Activated effector memory CD4-positive, alpha-beta T cell treated with Interleukin-2 at 50 U/mL for 16 hours (primary cell): ENCODE results near the gene CTNND2.
"Not testable (repeated sequence)": the region's sequence is repeated elsewhere in the genome, so short reads cannot be mapped to it uniquely, and the experiment has no call there.

ENCODE experiments used
- DNase-seq: peaks from one replicate; pipeline ENCODE4 v3.0.0-alpha.2; 2020

CTNND2 gene

DNA sequence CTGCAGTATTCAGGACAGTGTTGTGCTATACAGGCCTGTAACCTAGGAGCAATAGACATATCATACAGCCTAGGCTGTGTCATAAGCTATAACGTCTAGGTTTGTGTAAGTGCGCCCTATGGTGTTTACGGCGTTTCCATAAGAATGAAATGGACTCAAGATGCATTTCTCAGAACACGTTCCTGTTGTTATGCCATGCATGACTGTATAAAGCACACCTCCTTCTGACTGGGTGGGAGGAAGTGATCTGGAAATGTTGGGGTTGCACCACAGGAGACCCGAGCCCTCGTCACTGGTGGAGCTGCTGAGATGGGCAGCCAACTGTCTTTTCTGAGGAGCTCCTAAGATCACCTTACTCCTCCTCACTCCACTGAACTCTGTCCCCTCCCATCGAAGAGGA is 751.9 kb downstream of the CTNND2 start:
- DNase-seq: no peak

DNA sequence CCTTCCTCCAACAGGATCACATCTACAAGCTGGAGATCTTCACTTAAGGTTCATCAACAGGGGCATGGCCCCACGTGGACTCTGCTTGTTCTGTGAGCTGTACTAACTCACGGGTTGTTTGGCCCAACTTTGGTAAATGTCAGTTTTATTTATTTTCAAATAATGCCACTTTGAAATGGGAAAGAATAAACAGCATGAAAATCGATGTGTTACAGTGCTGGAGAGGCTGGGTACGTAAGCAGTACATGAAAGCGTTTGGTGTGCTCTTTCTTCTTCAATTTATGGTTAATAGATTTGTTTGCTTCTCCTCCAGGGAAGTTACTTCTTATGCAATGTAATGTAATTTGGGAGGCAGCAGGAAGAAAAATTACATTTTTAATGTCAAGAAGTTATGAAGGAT is 753.3 kb downstream of the CTNND2 start:
- no peak for DNase-seq

DNA sequence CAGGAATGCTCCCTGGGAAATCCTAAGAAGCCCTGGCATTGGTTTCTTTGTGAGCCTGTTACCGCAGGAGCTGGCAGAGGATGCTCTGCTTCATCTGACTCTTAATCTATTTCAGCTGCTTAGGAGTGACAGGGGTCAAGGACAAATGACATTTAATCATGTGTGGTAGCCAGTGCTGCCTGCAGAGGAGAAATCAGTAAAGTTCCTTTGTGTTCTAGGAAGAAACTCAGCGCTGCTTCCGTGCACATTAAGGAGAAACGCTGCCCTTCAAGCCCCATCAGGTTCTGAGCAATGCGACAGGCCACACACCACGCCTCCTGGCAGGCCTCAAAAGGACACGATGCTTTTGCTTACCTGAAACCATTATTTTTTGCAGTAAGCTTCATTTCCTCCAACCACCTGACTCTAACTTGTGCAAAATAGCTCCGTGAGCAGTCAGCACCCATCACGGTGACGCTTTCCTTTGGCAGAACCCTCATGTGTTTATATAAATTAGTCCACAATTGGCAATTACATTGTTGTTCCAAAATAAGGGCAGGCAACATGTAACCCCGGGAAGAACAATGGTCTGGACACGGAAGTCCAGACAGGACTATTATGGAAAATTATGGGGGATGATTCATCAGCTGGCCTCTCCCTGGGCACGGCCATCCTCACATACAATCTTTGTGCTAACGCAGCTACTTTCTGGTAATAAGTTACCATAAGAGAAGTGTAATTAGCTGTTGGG is 755.3 kb downstream of the CTNND2 start:
- no peak for DNase-seq

DNA sequence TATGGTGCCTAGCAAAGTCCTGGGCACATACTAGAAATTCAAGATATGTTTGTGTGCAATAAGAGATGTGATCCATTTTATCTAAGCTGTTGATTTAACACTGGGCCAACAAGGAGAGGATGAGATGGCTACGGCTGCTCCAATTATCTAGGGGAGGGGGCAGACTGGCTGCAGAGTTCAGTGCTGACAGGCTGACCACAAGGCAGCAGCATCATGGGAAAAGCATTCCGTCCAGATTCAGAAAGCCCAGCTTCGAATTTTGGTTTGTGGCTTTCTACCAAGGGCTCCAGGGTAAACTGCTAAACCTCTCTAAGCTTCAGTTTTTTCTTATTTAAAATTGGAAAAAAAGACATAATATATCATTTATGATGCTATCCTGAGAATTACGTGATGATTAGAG is 758.1 kb downstream of the CTNND2 start:
- DNase-seq: no peak

DNA sequence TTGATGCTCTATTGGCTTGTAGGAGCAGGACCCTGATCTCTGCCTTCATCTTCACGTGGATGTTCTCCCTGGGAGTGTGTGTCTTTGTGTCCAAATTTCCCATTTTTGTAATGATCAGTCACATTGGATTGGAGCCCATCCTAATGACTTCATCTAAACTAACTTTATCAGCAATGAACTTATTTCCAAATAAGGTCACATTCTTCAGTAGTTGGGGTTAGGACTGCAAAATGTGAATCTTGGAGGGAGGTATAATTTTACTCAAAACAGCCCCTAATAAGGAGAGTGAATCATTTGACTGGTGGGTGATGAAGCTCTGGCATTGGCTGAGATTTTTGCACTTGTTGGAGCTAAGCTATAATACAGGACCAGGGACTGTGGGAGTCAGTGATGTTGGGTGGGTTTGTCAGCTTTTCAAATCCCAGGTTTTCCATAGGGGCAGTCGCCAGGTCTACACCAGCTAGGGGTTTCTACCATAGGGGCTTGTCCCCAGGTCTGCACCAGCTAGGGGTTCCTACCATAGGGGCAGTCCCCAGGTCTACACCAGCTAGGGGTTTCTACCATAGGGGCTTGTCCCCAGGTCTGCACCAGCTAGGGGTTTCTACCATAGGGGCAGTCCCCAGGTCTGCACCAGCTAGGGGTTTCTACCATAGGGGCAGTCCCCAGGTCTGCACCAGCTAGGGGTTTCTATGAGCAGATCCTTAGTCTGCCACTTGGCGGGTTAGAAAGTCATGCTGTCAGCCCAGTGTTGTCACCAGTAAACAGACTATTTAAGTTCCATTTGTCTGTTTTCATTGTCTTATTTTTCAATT is 760.6 kb downstream of the CTNND2 start:
- no peak for DNase-seq

DNA sequence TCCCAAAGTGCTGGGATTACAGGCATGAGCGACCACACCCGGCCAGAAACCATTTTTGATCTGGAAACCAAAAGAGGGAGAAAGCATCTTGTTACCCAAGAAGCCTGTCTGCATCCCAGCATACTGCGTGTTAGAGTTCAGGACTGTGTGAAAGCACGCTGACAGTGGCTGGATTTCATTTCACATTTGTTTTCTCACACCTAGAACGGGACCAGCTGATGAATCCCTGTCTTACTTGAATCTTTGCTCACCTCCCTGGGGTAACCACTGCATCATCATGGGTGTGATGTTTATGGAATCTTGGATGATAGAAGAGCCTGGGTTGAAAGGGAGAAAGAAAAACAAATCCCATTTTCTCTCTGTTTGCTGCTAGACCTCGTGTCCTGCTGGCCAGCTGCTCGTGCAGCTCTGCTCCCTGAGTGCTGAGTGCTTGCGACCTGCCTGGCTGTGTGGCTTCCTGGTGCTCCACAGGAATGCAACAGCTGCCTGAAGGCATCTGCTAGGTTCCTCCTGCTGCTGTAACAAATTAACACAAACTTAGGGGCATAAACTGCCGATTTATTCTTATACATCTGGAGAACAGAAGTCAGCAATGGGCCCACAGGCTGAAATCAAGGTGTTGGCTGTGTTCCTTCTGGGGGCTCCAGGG is 764.9 kb downstream of the CTNND2 start:
- no peak for DNase-seq

DNA sequence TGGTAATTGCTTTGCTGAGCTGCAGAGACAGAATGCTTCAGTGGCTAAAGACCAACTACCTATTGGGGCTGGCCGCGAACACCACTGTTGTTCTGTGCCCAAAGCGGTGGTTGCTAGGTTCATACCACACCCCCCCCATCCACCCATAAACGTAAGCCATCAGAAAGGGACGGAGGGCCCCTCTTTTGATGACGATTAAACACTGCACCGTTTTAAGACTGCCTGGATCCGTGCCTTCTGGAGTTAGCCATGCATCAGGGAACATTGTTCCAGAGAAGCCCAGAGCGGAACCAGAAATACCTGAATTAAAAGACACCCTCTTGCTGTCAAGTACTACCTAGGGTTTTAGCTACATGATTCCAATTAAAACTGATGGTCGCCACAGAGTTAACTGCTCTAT is 774.1 kb downstream of the CTNND2 start:
- no peak for DNase-seq

DNA sequence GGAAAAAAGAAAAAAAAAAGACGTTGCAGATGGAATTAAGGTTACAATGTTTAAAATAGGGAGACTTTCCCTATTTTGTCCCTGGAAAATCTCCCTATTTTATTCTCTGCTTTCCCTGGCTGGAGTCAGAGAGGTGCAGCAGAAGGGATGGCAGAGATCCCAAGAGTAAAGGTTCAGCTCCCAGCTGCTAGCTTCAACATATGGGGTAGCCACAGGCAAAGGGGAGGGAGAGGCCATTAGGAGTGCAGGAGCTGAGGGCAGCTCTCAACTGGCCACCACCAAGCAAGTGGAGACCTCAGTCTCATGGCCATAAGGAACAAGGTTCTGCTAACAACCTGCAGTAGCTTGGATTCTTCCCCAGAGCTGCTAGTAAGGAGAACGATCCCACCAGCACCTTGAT is 776.2 kb downstream of the CTNND2 start:
- DNase-seq: no peak

DNA sequence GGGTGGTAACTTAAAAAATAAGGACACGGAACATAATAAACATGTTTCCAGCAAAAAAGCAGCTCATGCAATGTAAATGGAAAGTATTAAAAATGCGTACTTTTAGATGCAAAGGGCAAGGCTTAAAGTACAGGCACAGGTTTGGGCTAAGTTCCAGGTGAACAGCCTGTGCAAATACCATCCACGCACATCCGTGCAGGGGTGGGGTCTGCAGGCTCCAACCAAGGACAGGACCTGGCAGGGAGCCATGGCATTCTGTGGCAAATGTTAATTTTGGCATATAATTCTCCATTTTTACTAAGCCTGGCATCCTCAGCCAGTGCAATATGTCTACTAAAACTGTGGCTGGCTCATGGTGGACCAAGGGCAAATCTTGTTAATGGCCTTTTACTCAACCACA is 777.4 kb downstream of the CTNND2 start:
- no peak for DNase-seq

DNA sequence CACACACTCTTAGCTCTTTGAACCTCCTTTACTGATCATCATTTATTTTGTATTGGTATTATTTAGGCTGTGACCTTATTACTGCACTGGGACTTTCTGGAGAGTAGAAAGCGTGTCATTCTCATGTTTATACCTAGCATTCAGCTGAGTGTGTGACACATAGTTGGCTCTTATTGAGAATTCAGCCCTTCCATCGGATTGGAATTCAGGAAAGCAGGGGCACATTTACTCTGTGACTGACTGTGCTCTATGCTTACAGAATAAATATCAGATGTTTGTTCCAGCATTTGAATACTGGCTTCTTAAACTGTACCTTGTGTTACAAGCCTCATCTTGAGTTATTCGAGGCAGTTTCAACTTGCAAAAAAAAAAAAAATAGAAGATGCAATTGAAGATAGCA is 782.4 kb downstream of the CTNND2 start:
- no peak for DNase-seq

DNA sequence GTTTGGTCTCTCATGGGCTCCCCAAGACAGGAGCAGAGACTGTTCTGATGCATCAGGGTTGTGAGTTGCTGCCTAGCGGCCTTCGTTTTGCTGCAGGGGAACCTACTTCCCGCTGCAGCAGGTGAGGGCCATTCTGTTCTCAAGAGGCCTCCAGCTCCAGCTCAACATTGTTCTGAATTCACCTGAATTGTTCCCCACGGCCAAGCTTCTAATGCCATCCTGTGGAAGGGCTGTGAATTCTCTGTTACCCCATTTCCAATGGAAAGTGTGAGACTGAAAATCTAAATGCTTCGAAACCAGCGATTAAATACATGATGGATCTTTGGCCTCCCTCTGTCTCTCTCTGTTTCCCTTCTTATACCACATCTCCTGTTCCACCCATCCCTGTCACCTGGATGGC is 794.1 kb downstream of the CTNND2 start:
- DNase-seq: no peak

DNA sequence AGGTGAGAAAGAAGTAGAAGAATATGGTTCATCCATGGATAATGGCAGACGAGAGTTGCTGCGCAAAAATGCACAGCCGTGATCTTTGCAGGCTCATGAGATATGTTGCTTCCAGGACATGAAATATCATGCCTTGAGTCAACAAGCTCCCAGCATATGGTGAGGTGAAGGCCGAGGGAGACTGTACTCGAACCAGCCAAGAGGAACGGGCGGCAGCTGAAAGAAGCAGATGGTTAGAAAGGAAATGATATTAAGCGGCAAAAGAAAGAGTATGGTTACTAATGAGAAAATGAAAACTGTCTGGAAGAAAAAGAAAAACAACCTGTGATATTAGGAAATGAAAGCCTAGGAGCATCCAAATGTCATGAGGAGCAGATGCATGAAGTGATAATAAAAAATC is 798.5 kb downstream of the CTNND2 start:
- no peak for DNase-seq

DNA sequence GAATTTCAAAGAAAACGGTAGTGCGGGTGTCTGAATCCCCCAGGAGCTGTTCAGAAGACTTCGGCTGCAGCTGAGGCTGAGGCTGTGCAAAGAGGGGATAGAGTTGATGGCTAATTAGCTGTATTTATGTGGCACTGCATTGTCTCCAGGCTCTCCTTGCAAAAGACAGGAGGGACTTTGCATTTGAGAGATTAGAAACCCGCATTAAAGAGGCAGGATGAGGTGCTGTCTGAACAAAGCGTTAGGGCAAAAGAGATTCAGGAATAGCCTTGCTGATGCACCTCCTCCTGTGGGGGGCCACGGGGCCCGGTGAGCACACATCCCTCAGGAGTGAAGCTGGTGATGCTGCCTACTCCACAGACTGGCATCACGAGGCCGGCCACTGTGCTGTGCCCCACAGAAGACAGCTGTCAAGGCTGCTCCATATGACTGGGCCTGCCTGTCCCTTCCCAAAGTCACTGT is 799.6 kb downstream of the CTNND2 start:
- no peak for DNase-seq

DNA sequence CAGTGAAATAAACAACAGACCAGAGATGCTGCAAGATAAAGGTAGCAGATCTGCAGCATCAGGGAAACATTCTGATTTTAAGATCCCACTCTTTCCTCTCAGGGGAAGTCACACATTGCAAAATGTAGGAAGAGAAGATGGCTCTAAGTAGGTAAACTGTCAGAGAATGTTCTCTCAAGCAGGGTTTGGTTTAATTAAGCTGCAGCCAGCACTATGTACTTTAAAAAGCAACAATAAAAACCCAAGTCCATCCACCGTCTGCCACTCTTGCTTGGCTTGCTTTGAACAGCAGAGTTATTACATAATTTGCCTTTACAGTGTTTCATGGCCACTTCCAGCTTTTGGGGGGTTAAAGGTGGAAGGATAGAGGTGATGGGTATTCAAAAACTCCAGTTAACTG is 800.0 kb downstream of the CTNND2 start:
- DNase-seq: no peak

DNA sequence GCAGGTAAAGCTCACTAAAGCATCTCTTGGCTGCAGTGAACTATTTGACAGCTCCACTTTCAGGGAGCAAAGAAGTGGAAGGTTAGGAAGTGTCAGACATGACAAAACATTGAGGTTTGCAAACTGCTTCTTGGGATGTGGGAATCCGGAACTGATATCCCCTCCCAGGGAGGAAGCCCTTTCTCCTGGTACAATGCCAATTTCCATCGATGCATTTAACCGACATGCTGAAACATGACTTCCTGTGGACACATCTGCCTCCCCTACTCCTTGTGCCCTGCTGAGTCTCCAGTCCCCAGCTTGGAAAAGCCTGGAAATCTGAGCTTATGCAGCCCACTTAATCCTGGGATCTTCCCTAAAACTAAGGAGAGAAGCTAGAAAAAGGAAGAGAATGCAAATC is 820.1 kb downstream of the CTNND2 start:
- DNase-seq: no peak

DNA sequence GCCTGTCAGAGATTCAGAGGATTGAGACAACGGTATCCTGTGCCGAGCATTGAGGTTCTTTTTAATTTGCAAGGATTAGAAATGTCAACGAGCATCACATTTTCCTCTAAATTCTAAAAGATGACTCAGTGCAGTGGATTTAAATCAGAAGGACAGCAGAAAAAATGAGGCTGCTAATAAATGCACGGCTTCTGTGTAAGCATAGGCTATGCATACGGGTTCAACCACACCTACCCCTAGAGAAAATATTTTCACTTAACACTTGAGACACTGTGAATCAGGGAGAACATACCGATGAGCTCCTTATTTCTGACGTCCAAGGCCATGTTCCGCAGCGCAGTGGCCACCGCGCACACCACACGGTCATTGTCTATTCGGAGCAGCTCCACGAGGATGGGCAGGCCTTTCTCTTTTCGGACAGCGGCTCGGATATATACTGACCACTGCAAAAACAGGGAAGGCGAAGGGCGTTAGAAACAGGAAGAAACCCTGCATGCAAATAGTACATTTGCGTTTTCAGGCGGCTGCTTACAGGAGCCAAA is 821.8 kb downstream of the CTNND2 start:
- DNase-seq: no peak

DNA sequence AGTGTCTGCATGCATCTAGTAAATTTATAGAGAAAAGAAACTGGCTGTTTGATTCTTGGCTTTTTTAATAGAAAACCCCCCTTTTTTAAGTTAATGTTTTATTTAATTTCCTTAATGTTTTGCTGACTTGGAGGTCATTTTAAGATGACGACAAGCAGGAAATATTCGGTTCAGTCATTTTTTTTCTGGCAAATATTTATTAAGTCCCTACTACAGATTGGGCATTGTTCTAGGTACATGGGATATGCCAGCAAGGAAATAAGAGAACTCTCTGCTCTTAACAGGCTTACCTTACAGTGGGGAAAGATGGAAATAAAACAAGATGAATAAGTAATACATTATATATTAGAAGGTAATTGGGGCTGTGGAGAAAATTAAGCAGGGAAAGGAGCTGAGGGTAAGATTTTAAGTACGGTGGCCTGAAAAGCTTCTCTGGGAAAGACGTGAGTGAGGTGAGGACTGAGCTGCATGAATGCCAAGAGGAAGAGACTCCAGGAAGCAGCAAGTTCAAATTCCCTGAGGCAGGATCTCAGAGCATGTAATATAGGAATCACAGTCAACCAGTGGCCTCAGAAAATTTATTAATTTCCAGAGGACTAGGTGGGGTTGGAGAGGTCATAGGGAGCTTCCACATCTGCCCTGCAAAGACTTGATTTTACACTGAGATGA is 827.2 kb downstream of the CTNND2 start:
- no peak for DNase-seq

DNA sequence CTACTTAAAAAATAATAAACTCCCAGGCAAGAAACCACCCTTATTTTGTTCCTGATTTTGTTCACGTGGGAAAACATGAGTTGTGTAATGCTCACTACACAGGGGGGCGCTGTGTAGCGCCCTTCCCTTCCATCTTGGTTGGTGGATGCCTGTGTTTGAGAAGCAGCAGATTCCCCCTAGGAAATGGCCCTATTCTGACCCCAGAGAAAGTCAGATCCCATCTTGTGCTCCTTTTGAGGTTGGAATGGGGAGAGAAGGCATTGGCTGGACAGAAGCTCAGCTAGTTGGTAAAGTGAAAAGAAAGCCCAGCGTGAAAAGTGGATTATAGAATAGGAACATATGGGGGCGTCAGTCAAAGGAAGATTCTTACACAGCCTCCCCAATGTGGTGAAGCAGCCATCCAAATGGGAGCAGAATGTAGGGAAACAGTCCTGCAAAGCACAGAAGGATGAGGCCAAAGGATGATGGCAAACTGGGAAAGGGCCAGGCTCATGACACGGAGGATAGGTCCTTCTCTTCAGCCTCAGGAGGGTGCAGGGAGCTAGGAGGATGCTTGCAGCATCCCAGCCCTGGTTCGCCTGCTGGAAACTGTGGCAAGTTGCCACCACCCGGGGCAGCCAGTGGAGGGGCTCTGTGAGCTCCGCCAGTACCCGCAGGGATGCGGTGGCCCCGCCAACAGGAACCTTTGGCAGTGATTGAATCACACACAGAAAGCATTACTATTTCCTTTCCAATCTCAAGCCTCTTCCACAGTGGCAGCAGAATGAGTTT is 829.0 kb downstream of the CTNND2 start:
- no peak for DNase-seq

DNA sequence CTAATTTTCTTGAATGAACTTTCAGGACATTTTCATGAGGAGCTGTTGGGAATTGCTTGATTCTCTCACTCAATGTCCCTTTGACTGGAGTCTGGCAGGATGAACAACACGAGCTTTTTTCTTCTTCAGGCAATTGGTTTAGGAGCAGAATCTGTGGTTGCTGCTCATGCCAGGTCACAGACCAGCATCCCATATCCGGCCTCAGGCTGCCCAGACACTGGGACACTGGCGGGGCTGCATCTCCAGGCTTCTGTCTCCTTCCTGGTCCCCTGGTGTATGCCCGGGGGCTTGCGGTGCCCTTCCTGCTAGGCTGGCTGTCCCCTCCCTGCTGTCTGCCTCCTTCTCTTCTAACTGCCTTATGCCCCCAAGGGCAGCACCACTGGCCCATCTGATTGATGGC is 831.7 kb downstream of the CTNND2 start:
- no peak for DNase-seq

DNA sequence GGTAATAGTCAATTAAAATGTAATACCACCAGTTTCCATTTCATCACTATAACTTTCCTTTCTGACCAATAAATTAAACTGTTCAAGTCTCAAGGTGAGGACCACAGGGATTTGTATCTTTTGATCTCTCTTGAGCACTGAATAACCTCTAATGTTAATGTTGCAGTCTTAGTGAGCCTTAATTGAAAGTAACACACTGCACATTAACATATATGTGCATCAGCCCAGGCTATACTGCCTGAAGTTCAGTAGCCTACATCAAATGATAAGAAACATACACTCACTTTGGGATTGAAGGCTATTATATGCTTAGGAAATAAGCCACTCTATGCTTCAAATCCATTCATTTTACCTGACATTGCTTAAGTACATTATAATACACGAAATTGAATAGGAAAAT is 832.2 kb downstream of the CTNND2 start:
- DNase-seq: no peak

DNA sequence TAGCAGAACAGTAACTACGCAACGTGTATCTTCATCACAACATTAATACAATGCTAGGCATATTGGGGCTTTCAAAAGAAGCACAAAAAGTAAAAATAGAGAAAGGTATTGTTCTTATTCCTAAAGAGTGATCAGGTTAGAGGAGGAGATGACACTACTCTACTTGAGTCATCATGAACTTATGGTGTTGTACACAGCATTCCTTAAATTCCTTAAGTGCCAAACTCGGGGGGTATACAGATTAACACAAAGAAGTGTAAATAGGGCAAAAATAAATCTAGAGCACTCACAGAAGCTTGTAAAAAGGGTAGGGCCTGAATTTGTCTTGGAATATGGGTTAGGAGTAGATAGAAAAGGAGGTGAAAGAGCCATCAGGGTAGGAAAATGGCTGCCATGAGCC is 835.2 kb downstream of the CTNND2 start:
- DNase-seq: no peak

DNA sequence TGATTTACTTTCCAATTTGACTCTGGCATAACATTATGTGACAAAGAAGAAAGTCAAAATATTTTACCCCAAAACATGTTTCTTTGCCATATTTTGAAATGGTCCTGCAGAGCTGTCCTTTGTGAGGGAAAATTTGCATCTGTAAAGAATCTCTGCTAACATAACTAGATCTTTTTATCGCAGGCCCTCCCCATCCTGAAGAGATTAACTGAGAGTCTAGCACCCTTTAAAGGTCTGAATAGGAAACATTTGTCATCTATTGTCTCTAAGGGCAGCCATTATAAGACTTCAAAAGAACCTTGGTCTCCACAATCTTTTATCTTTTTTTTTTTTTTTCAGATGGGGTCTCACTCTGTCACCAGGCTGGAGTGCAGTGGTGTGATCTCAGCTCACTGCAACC is 838.5 kb downstream of the CTNND2 start:
- not testable (repeated sequence) for DNase-seq
